Thoracic aorta (tissue), 2 donors: ENCODE results near the gene ZNF664. TPM values are rescaled to one million over a fixed set of nuclear protein-coding genes. Genes with fewer than 3 reads are reported as not detected.

Experiments used
- ATAC-seq: fragments of 150-250 bp; one replicate; pipeline ENCODE4 v1.8.0; 2017; ENCODE audit warnings: low read depth; ENCODE audit not compliant: insufficient number of reproducible peaks, low FRiP score
- DNase-seq: peaks from one replicate; pipeline ENCODE4 v3.0.0-alpha.2; 2020; ENCODE audit warnings: low spot score
- H3K27ac ChIP-seq, 2 donors: fragments of 200-600 bp; sonication (generic); 1 replicate in 1 of 2; 2 replicates in 1 of 2; pipeline ENCODE4 v1.5.1; 2016; ENCODE audit warnings: mild to moderate bottlenecking in 2 of 2, moderate library complexity in 2 of 2
- H3K27me3 ChIP-seq: fragments of 200-600 bp; sonication (generic); replicated peaks from 2 replicates; pipeline ENCODE4 v1.6.0; 2016; ENCODE audit warnings: mild to moderate bottlenecking; ENCODE audit not compliant: insufficient read depth
- H3K36me3 ChIP-seq: fragments of 200-600 bp; sonication (generic); one replicate; pipeline ENCODE4 v1.5.1; 2016
- H3K4me1 ChIP-seq, 2 donors: fragments of 200-600 bp; sonication (generic); 1 replicate in 1 of 2; 2 replicates in 1 of 2; pipeline versions ENCODE4 v1.5.1 to v1.6.0; 2016; ENCODE audit warnings: low read depth in 2 of 2, mild to moderate bottlenecking in 1 of 2; ENCODE audit not compliant: control insufficient read depth in 1 of 2
- H3K4me3 ChIP-seq: fragments of 200-600 bp; sonication (generic); 2 replicates; pipeline ENCODE4 v1.5.1; 2016; ENCODE audit warnings: mild to moderate bottlenecking
- H3K9me3 ChIP-seq: fragments of 200-600 bp; sonication (generic); 2 replicates; pipeline ENCODE4 v1.5.1; 2016
- total RNA-seq, 2 donors: library from RNA; depleted of rRNA; stranded (reverse); fragments of >200 nt; gene quantifications; one replicate each; pipeline versions ENCODE4 v1.1.0 to v1.2.3, GENCODE V29; 2016
- TF ChIP-seq, protein P1 (sequence below): fragments of 200-600 bp; sonication (generic); IDR thresholded peaks from one replicate; pipeline ENCODE4 v1.5.1; 2019; ENCODE audit warnings: antibody characterized with exemption

Gene ZNF664
- total RNA-seq, 2 donors from 2014 or later: 46.4 to 48.2 TPM

DNA sequence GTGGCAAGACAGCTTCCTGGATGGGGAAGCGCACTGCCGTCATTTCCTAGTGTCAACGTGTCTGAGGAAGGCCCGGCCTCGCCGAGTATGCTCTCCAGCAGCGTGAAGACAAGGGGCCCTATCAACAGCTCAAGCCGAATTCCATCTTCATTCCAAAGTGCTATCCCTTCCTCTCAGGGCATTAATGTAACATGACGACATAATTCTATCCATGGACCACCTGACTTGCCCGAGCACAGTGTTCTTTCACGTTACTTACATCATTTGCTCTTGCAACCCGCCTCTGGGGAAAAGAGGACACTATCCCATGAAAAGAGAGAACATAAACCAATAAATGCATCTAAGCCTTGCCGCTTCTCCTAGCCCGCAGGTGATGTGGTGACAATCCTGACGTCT, 23.2 kb upstream of the ZNF664 start:
- TF ChIP-seq, protein P1, sequence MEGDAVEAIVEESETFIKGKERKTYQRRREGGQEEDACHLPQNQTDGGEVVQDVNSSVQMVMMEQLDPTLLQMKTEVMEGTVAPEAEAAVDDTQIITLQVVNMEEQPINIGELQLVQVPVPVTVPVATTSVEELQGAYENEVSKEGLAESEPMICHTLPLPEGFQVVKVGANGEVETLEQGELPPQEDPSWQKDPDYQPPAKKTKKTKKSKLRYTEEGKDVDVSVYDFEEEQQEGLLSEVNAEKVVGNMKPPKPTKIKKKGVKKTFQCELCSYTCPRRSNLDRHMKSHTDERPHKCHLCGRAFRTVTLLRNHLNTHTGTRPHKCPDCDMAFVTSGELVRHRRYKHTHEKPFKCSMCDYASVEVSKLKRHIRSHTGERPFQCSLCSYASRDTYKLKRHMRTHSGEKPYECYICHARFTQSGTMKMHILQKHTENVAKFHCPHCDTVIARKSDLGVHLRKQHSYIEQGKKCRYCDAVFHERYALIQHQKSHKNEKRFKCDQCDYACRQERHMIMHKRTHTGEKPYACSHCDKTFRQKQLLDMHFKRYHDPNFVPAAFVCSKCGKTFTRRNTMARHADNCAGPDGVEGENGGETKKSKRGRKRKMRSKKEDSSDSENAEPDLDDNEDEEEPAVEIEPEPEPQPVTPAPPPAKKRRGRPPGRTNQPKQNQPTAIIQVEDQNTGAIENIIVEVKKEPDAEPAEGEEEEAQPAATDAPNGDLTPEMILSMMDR: no peak
- H3K36me3 ChIP-seq: peaks cover 4% of the 10 kb centered on the region
- H3K27me3 ChIP-seq: no peaks in the 10 kb centered on the region
- peaks cover 15 to 31% of the 10 kb centered on the region in 2 donors for H3K4me1 ChIP-seq
- DNase-seq: no peak
- H3K9me3 ChIP-seq: no peaks in the 10 kb centered on the region
- no peak for ATAC-seq
- no peak overlapping the region for H3K4me3 ChIP-seq
- H3K27ac ChIP-seq: no peak overlapping the region

DNA sequence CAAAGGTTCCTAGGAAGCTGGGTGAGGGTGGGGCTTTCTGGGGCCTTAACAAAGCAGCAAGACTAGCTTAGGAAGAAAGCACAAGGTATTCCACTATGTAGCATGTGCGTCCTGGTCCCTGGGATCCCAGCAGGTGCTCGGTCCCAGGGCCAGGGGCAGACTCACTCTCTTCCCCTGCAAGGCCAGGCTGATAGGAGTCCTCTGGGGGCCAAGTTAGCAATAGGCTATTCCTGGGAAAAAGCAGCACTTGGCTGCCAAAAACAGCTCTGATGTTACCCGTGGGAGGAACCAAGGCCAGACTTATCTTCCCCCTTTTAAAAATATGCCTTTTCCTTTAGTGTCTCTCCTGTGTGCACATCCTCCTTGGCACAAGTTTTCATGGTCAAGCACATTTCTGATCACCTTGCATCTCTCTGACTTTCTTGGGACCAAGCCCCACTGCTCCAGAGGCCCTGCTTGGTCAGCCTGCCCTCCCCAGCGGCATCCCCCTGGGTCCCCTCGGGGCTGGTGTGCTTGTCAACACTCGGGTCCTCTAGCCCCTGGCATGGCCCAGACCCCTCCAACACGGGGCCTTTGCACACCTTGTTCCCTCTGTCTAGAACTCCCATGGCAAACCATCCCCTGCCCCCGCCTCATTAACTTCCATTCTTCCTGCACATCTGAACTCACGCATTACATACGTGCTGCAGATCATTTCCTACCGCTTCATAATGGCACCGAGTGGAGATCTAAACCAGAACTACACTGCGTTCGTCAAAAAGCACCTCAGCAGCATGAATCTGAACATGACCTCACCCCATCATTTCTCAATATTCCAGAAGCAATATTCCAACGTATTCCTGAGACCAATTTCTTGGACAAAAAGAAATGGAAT, 22.3 kb upstream of the ZNF664 start:
- Histone ChIP-seq H3K27ac (no peak overlapping the region), H3K4me3 (no peak overlapping the region), H3K36me3 (no peaks in the 10 kb centered on the region), H3K4me1 (peaks cover 15 to 31% of the 10 kb centered on the region in 2 donors), H3K27me3 (no peaks in the 10 kb centered on the region), H3K9me3 (no peaks in the 10 kb centered on the region)
- TF ChIP-seq, protein P1: no peak
- ATAC-seq: no peak
- no peak for DNase-seq

DNA sequence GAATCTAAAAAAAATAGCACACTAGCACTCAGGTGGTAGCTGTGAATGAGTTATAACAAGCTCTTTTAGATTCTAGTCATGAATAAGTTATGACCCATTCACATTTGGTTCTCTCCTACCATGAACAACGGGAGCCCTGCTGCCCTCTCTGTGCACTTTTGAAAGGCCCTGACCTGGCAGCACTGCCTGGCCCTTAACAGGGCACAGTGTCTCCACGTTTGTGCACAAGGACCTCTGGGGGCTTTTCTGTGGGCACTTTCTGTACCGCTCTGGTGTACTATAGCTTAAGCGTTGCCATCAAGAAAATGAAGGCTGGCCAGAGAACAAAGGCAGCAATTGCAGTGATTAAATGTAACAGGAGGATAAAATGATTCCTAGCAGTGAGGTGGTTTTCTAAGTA, 21.5 kb upstream of the ZNF664 start:
- H3K4me3 ChIP-seq: no peak overlapping the region
- peaks cover 15 to 31% of the 10 kb centered on the region in 2 donors for H3K4me1 ChIP-seq
- no peaks in the 10 kb centered on the region for H3K27me3 ChIP-seq
- no peaks in the 10 kb centered on the region for H3K9me3 ChIP-seq
- TF ChIP-seq, protein P1: no peak
- H3K27ac ChIP-seq: peak overlapping the region in 1 of 2 donors; percentile 56
- ATAC-seq: no peak
- no peak for DNase-seq
- no peaks in the 10 kb centered on the region for H3K36me3 ChIP-seq

DNA sequence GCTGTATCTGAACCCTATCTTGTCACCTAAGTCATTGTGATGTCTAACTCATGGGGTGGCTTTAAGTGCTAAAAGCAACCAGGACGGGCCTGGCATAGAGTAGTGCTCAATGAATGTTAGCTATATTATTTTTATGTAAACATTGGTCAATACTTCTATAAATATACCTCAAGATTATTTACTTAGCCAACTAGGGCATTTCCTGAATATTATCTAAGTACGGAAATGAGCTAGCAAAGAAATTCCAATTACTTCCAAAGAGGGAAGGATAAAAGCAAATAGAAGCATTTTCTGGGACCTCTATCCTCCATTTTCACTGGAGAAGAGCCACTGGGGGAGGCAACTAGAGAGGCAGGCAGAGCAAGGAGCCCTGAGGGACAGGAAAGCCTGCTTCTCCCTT, 21.0 kb upstream of the ZNF664 start:
- Histone ChIP-seq H3K27ac (peak overlapping the region; percentile 39 to 56), H3K4me1 (peaks cover 15 to 31% of the 10 kb centered on the region in 2 donors), H3K4me3 (no peak overlapping the region), H3K36me3 (no peaks in the 10 kb centered on the region), H3K9me3 (no peaks in the 10 kb centered on the region), H3K27me3 (no peaks in the 10 kb centered on the region)
- no peak for DNase-seq
- ATAC-seq: no peak
- TF ChIP-seq, protein P1: no peak

DNA sequence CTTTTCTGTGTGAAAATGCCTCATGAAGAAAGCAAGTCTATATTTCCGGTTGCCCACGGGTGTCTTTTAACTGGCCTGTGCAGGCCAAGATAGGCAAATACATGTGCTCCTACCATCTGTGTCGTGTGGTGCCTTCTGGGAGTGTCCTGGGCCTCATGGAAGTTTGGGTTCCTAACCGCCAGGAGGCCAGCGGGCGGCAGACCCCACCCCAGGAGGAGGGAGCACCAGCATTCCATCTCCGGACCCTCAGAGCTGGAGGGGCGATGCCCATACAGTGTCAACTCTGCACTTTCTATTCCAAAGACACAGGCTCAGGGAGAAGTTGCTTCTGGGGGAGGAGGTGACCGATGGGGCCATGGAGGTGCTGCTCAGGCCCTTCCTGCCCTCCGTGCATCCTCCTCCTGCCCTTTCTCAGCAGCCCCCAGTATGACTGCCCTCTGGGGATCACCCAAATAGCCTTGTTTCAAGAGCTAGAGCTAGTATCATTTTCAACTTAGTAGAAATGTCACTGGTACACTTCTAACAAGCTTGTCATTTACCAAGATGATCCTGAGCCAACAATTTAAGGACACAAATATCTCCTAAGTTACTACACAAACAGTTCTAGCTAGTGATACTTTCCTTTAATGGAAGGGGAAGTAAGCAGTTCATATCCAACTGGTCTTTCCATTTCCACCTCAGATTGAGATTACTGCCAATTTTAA, 18.2 kb upstream of the ZNF664 start:
- Histone ChIP-seq H3K36me3 (no peaks in the 10 kb centered on the region), H3K9me3 (no peaks in the 10 kb centered on the region), H3K4me1 (peaks cover 15 to 31% of the 10 kb centered on the region in 2 donors), H3K27me3 (no peaks in the 10 kb centered on the region), H3K27ac (no peak overlapping the region), H3K4me3 (no peak overlapping the region)
- TF ChIP-seq, protein P1: no peak
- no peak for DNase-seq
- ATAC-seq: no peak
